ENCODE measurements around the gene NWD2.

GRCh38 chr4:37430718-37431416 is 186.3 kb downstream of the NWD2 start:
- TF ChIP-seq, protein P1, sequence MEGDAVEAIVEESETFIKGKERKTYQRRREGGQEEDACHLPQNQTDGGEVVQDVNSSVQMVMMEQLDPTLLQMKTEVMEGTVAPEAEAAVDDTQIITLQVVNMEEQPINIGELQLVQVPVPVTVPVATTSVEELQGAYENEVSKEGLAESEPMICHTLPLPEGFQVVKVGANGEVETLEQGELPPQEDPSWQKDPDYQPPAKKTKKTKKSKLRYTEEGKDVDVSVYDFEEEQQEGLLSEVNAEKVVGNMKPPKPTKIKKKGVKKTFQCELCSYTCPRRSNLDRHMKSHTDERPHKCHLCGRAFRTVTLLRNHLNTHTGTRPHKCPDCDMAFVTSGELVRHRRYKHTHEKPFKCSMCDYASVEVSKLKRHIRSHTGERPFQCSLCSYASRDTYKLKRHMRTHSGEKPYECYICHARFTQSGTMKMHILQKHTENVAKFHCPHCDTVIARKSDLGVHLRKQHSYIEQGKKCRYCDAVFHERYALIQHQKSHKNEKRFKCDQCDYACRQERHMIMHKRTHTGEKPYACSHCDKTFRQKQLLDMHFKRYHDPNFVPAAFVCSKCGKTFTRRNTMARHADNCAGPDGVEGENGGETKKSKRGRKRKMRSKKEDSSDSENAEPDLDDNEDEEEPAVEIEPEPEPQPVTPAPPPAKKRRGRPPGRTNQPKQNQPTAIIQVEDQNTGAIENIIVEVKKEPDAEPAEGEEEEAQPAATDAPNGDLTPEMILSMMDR (IDR thresholded peaks at IDR 0.05; ENCODE audit: insufficient read depth, low read length, poor library complexity, severe bottlenecking): no peak
- no peak for TF ChIP-seq EZH2phosphoT487 (conservative IDR thresholded peaks at IDR 0.05; ENCODE audit: low read length)

Data from SU-DHL-6 (cell line).